GM12891 (cell line): ENCODE measurements around the gene OR9I1. TPM values are rescaled to one million over a fixed set of nuclear protein-coding genes. Genes with fewer than 3 reads are reported as not detected.

Experiments
- DNase-seq: peaks from one replicate; pipeline ENCODE4 v3.0.0; 2011; ENCODE audit warnings: low spot score; ENCODE audit not compliant: insufficient read length
- FAIRE-seq: peaks from 2 replicates; lab custom pipeline; 2011; peaks lifted over from hg19 to GRCh38; lab: Jason Lieb, UNC
- PAX5 ChIP-seq: IDR thresholded peaks from 2 replicates; pipeline ENCODE4 v1.6.1; 2011; ENCODE audit warnings: low read length, moderate library complexity, mild to moderate bottlenecking; ENCODE audit not compliant: insufficient read depth, severe bottlenecking
- POLR2A ChIP-seq: IDR thresholded peaks from 2 replicates; pipeline ENCODE4 v1.6.1; 2011; ENCODE audit warnings: low read depth, low read length, control low read depth
- POLR2AphosphoS5 ChIP-seq: IDR thresholded peaks from 2 replicates; pipeline ENCODE4 v1.6.1; 2011; ENCODE audit warnings: low read depth, low read length, control low read depth
- POU2F2 ChIP-seq: IDR thresholded peaks from 2 replicates; pipeline ENCODE4 v1.6.1; 2011; ENCODE audit warnings: low read depth, mild to moderate bottlenecking, control low read depth, low read length, moderate library complexity
- SPI1 ChIP-seq: IDR thresholded peaks from 2 replicates; pipeline ENCODE4 v1.6.1; 2011; ENCODE audit warnings: low read depth, low read length, control low read depth
- TAF1 ChIP-seq: IDR thresholded peaks from 2 replicates; pipeline ENCODE4 v1.6.1; 2011; ENCODE audit warnings: low read depth, low read length, control low read depth
- polyA plus RNA-seq: library from polyadenylated mRNA; unstranded; fragments of >200 nt; gene quantifications from one replicate; pipeline ENCODE4 v1.2.1, GENCODE V29; 2012; ENCODE audit warnings: low read depth, missing spikeins, inconsistent platforms; ENCODE audit not compliant: missing spikeins

The OR9I1 gene, protein sequence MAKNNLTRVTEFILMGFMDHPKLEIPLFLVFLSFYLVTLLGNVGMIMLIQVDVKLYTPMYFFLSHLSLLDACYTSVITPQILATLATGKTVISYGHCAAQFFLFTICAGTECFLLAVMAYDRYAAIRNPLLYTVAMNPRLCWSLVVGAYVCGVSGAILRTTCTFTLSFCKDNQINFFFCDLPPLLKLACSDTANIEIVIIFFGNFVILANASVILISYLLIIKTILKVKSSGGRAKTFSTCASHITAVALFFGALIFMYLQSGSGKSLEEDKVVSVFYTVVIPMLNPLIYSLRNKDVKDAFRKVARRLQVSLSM
- polyA plus RNA-seq: not detected

DNA sequence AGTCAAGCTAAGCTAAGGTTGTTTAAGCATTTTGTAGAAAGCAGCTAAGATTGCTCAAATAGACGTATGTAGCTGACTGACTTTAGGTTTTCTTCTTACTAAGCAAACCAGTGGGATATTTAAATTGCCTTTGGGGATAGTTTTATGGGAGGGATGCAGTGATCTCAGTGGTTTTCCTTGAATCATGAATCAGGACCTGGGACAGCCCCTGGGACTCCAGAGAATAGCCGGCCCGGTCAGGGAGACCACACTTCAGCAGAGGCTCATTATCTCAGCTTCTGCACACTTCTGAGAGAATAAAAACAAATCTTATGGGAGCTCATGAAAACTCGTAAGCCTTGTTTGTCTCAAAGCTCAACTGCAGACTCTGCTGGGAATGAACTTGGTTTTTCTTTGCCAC lies at the start of gene OR9I1:
OR9I1 (minus strand) TSS at position 62 of the 400 bp plus-strand sequence. CDS start 6,086 bp downstream, outside the sequence.
- no peak for TF ChIP-seq TAF1
- DNase-seq: no peak
- no peak for FAIRE-seq

DNA sequence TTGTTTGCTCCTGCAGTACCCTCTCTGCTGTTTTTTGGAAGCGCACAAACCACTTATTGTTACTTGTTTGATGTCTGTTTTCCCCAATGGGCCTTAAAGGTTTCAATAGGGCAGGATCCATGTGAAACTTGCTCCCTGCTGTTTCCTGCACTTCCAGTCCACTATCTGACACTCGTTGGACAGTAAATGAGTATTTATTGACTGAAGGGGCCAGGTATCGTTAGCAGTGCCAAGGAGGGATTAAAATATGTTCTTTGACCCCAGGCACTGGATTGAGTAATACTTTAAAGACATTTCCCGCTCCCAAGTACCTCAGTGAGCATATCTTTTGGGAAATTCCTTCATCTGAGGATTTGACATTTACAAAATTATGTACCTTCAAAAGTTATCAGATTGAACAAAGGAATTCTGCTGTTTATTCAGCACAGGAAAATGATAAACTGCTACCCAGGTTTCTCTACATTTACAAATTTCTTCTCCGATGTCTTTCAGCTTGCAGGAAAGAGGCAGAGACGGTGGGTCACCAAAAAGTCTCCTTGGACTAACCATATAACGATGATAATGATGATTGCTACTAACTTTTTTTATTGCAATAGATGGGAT lies 40.3 kb upstream of the OR9I1 start:
- no peak for DNase-seq
- TF ChIP-seq POU2F2 (no peak), POLR2A (no peak), SPI1 (no peak), TAF1 (no peak), POLR2AphosphoS5 (no peak), PAX5 (no peak)
- no peak for FAIRE-seq

DNA sequence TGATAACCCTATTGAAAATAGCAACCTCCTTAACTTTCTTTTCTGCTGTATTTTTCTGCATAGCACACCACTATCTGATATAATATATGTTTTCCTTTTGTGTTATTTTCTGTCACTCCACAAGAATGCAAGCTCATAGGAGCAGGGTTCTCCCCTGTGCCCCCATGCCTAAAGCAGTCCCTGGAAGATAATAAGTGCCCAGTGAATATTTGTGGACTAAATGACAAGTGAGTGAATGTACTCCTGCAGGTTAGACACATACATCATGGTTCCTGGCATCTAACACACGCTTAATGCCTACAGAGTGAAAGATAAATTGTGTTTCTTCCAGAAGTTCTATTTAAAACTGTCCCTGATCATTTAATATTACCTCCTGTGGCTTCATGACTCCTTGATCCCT lies 39.7 kb upstream of the OR9I1 start:
- TF ChIP-seq POLR2AphosphoS5 (no peak), POLR2A (no peak), PAX5 (no peak)
- DNase-seq: no peak
- no peak for FAIRE-seq

DNA sequence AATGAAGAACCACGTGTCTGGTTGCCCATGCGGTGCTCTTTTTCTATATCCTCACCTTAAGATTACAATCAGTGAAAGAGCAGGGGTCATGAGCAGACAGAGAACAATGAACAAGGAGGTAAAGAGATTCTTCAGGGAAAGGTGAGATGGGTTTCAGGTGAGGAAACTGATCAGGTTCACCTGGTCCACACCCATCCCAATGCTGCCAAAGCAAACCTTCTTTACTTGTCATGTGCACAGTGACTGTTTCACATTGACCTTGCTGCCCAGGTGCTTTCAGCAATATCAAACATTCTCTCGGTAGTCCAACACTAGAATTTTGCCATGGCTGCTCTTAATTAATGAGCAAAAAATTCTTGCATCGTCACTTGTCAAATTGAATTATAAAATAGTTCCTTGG lies 39.1 kb upstream of the OR9I1 start:
- no peak for FAIRE-seq
- TF ChIP-seq POLR2A (no peak), POU2F2 (no peak), TAF1 (no peak), POLR2AphosphoS5 (no peak)
- DNase-seq: no peak

DNA sequence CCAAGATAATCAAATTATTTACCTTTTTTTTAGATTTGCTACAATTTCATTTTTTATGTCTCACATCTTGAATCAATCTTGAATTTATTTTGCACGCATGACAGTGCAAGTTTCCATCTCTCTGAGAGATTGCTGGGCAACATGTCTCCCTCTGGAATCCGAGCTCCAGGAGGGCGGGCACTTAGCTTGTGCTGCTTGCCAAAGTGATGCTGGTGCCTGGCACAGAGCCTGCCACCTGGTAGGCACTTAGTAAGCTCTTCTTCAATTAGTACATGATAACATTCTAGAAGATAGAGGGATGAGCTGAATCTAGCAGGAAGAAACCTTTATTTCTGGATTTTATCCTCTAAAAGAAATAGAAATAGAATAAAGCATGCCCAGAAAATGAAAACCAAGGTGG lies 27.5 kb upstream of the OR9I1 start:
- no peak for FAIRE-seq
- TF ChIP-seq SPI1: no peak
- TF ChIP-seq PAX5: no peak
- no peak for TF ChIP-seq TAF1
- TF ChIP-seq POLR2A: no peak
- no peak for TF ChIP-seq POLR2AphosphoS5
- no peak for TF ChIP-seq POU2F2
- DNase-seq: no peak

DNA sequence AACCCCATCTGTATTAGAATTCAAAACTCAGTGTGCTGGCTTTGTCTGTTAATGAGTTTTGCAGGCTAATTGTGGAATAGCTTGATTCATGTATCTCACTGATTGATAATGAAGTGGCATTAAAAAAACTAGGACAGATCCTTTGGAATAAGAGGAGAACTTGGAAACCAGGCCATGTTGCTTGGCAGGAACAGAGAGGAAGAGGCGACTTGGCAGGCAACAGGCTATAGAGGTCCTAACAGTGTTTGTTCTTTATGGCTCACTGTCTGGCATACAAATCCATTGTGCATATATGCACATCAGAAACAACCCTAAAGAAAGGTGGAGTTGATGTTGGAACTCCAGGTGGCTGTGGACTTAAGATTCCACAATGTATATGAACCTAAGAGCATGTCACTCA lies 17.4 kb upstream of the OR9I1 start:
- TF ChIP-seq POU2F2: no peak
- no peak for TF ChIP-seq POLR2AphosphoS5
- TF ChIP-seq SPI1: no peak
- no peak for FAIRE-seq
- no peak for DNase-seq

DNA sequence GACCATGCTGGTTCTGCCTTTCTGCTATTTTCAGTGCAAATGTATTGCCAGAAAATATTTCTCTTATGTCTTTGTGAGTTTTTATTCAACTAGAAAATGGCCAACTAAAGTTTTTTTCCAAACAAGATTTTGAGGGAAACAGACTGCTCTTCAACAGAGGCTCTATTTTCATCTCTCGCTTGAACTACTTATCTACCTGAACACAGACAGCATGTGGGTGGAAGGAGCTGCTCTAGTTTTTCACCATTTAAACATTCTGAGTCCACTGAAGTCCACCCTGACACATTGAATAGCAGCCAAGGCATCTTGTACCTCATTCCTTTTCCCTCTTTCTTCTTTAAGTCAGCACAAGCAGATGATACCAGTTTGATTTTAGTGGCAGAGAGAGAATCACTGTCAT lies 9.8 kb upstream of the OR9I1 start:
- FAIRE-seq (no peak), DNase-seq (no peak)
- TF ChIP-seq POLR2AphosphoS5 (no peak), POU2F2 (no peak), TAF1 (no peak), PAX5 (no peak), SPI1 (no peak), POLR2A (no peak)

DNA sequence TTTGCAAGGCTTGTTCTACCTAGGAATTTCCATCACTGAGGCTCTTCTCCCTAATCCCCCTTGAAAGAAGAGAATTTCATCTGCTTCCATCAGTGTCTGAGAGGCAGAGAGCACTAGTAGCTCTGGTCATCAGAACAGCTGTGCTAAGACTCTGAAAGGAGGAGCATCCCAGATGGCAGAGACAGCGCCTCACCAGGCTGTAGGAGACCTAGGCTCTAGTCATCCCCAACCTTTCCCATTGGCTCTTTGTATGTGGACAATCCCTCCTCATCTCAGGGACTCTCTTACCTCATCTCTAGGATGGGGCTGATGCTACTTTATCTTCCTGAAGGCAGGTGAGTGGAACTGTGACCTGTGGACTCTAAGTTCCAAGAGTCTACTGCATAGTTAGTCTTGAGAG lies 8.8 kb upstream of the OR9I1 start:
- no peak for DNase-seq
- TF ChIP-seq POLR2AphosphoS5 (no peak), SPI1 (no peak), POLR2A (no peak), TAF1 (no peak), PAX5 (no peak)
- FAIRE-seq: no peak

DNA sequence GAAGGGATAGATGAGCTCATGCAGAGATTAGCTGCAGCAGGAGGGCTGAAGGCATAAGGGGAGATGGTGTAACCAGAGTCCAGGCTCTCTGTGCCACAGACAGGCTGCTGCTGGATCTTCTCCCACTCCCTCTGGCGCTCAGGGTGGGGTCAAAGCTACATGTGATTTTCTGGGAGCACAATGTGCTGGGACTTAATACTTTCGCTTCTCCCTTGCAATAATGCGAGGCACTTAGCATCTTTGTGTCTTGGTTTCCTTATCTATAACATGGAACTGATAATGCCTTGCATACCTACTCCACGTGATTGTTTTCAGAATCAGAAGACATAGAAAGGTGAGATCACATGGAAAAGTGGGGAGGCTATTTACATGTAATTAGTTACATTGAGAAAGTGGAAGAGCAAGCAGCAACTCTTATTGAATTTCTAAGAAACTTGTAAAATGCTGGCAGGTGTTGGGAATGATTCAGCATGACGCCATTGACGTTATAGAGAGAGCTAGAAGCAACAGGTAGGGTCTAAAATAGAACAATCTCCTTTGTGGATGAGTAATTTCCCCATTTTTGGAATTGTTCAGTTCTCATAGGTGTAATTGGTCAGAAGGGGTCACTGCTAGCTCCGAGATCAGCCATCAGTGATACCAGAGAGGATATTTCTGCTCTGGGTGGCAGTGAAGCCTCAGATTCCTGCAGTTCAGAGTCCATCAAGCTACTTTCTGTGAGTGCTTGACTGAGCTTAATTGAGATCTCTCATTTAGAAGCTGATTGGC lies 8.2 kb upstream of the OR9I1 start:
- DNase-seq (no peak), FAIRE-seq (no peak)
- TF ChIP-seq TAF1 (no peak), SPI1 (no peak), POLR2A (no peak), POLR2AphosphoS5 (no peak), PAX5 (no peak), POU2F2 (no peak)

DNA sequence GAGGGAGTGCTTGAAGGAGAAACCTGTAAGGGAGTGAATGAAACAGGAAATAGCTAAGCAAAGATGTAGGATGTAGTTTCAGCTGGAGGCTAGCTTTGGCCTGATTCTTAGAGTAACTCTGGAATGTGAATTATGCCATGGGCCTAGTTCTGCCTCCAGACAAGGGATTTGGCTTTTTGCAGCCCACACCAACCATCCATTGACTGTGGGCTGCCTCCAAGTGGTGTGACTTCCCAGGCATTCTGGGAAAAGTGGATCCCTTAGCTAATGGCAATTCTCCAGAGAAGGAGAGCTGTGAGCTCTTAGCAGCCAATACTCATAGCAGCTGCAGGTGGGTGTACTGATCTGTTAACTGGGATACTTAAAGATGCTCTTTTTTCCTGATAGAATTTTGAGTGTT lies 2.0 kb upstream of the OR9I1 start:
- DNase-seq: no peak

More for the DNA sequence above, 2.0 kb upstream of the OR9I1 start:
- TF ChIP-seq POLR2AphosphoS5 (no peak), POLR2A (no peak), POU2F2 (no peak), SPI1 (no peak), PAX5 (no peak), TAF1 (no peak)
- no peak for FAIRE-seq
